AG09319 (cell line): ENCODE data around the gene MYORG.

ENCODE experiments used
- DNase-seq: peaks from one replicate; pipeline ENCODE4 v3.0.0-alpha.2; 2010; ENCODE audit warnings: low read depth; ENCODE audit errors: extremely low read depth
- TF ChIP-seq, protein P1 (sequence below): IDR thresholded peaks from 2 replicates; pipeline ENCODE4 v1.5.1; 2011; ENCODE audit warnings: low read depth, mild to moderate bottlenecking, inconsistent platforms, low read length, moderate library complexity

MYORG gene

DNA sequence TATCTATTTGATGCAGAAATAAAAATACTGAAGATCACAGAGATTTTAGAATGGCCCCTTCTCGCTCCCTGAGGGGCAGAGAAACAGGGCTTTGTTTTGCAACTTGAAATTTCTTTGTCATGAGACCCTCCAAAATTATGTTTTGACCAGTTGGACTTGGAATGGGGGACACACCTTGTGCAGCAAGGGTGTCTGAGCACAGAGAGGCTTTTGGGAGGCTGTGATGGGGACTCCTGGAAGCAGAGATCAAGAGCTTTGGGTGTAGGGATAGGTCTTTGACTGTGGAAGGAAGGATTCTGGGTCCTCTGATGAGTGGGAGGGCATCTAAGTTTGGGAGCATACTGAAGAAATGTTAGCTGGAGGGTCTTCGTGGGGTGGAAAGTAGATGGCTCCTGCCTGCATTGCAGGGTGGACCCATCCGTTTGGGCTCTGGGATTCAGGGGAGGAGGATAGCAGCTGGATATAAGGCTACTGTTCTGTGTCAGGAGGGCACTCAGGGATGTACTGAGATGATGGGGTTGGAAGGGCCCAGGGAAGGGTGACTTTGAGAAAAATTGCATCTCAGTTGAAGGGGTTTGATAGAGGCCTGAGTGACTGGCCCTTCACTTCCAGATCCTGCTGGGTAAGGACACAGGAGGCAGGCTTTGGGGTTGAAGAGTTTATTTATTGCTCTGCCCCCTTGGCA lies 1.8 kb upstream of the MYORG start:
- no peak for DNase-seq
- TF ChIP-seq, protein P1, sequence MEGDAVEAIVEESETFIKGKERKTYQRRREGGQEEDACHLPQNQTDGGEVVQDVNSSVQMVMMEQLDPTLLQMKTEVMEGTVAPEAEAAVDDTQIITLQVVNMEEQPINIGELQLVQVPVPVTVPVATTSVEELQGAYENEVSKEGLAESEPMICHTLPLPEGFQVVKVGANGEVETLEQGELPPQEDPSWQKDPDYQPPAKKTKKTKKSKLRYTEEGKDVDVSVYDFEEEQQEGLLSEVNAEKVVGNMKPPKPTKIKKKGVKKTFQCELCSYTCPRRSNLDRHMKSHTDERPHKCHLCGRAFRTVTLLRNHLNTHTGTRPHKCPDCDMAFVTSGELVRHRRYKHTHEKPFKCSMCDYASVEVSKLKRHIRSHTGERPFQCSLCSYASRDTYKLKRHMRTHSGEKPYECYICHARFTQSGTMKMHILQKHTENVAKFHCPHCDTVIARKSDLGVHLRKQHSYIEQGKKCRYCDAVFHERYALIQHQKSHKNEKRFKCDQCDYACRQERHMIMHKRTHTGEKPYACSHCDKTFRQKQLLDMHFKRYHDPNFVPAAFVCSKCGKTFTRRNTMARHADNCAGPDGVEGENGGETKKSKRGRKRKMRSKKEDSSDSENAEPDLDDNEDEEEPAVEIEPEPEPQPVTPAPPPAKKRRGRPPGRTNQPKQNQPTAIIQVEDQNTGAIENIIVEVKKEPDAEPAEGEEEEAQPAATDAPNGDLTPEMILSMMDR = no peak

DNA sequence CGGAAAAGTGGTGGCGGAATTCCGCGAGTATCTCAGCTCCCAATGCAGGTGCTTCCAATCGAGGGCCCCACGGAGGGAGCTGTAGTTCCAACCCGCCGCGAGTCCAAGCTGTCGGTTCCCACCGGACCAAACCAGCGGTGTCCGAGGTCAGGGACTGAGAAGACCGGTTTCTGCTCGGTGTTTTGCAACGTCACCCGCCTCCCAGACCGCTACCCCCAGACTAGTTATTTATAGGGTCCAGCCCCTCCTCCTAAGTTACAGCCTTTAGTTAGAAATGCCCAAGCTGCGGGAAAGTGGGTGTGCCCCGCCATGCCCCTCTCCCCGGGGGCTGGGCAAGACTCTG lies 677 bp upstream of the MYORG start:
- TF ChIP-seq, protein P1 = no peak
- DNase-seq = no peak

DNA sequence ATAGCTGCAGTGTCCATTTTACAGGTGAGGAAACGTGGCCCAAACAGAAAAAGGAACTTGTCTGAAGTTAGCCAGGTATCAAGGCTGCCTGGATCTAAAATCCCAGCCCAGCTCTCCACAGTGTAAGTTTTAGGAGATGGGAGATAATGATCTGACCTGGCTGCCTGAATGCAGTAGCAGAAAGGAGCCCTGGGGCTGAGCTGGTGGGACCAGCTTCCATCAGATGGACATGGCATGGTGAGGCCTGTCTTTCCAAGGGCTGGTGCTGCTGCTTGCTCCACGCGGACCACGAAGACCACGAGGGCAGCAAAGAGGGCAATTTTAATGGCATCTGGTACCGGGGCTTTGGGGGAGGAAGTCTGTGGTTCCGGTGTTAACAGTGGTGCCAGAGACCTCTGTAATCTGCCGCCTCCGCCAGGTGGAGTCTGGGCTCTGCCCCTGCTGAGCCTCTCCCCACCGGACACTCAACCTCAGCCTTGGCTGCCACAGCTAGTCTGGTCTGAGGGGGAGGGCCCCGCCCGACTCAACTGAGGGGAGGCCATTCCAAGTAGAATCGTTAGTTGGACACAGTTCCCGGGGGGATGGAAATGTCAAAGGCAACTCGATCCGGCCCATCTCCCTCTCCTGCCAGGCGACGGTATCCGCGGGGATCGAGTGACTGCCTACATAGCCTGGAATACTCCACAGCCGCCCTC lies 650 bp downstream of the MYORG start:
- TF ChIP-seq, protein P1 = no peak
- DNase-seq = no peak

DNA sequence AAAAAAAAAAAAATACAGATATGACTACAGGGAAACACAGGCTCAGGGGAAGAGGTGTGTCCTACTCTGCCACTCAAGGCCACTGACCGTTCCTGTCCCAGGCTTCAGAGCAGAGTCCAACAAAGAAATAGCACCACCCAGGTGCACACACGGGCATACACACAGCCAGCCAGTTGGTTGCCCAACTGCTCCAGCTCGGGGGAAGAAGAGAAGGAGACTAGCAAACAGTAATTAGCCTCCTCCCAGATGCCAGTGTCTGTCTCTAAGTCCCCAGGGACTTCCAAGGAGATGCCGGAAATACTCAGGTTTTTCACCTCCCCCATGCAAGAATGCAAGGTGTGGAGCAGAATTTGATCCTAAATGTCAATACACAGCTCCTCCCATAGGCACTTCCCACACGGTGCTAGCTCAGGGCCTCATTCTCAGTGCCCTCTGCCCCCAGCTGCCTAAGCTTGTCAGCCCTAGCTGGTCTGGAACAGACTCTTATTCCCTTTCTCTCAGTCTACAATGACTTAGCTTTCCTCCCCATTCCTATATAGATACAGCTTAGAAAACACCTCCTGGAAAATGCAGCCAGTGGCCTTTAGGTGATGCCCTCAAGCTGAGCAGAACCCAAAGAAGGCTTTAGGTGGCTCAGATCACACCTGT lies 1.7 kb downstream of the MYORG start:
- DNase-seq = no peak

DNA sequence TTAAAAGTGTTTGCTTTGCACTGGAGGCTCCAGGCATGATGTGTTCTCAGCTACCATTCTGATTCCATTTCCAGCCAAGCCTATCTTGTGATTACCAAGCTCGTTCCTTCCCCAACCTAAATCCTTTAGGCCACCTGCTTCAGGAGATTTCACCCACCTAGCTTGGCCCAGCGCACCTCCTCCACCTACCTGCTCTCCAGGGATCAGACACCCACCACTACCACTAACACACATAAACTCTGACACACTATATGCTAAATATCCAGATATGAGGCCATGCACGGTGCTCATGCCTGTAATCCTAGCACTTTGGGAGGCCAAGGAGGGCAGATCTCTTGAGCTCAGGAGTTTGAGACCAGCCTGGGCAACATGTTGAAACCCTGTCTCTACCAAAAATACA lies 2.4 kb downstream of the MYORG start:
- TF ChIP-seq, protein P1 = no peak
- DNase-seq = no peak

More for the DNA sequence above, 1.7 kb downstream of the MYORG start:
- TF ChIP-seq, protein P1 = no peak

DNA sequence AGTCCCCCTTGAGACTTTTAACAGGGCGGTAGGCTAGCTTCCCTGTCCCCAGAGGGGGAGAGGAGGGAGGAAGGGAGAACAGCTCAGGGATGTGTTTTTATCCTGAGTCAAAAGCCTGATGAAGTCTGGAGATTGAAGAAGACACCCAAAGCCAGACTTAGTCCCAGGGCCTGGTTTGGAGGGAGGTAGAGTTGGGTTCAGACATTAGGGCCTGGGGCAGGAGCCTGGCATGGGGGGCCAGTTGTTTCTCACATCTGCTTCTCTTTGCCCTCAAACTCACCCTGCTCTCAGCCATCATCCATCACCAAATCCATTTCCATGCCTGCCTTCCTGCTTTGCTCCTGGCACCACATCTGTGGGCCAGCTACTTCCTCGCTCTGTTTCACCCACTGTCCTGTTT lies 2.9 kb downstream of the MYORG start:
- TF ChIP-seq, protein P1 = no peak
- DNase-seq = no peak

DNA sequence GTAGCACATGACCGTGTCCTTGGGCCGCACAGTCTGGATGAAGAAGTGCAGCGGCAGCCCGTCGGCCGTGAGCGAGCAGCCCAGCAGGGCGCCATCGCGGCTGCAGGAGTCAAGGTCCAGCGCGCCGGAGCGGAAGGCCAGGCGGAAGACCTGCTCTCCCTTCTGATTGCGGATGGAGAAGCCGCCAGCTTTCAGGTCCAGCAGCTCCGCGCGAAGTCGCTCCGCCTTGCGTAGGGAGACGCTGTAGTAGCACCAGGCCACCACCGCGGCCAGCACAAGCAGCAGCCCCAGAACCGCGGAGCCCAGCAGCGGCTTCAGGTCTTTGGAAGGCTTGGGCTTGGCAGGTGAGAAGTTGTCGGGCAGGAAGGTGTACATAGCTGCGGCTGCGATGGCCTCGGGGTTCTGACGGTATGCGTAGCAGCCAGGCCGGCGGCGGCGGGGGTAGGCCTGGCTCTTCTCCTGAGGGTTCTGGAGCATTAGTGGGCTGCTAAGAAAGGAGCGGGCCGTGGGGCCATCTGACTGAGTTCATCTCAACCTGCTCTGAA lies 4.2 kb downstream of the MYORG start:
- TF ChIP-seq, protein P1 = no peak
- no peak for DNase-seq
